A375 (cell line): ENCODE data around the gene DCK. TPM values are rescaled to one million over a fixed set of nuclear protein-coding genes. Genes with fewer than 3 reads are reported as not detected.

ENCODE experiments used
- total RNA-seq: library from RNA; depleted of rRNA; stranded (reverse); fragments of >200 nt; shearing (Covaris generic); gene quantifications from 2 replicates; pipeline ENCODE4 v1.2.3, GENCODE V29; 2014; rRNA removed

Gene DCK
- 13.1 and 13.6 TPM in 2 replicates for total RNA-seq

GRCh38 chr4:70993181-70994068 lies at the start of gene DCK:
DCK (plus strand) TSS chr4:70993649; CDS start chr4:70993836, 187 bp downstream.

Other genes starting within 250 kb of the DCK start
- gene GRSF1, start 153.8 kb upstream of the DCK start, total RNA-seq = 49.3 and 57.9 TPM in 2 replicates
- gene MOB1B, start 91.3 kb upstream of the DCK start, total RNA-seq = 4.1 and 5.6 TPM in 2 replicates